Lung microvascular endothelial cell (primary cell): Measurements from ENCODE around the gene KLK15. TPM values are rescaled to one million over a fixed set of nuclear protein-coding genes. Genes with fewer than 3 reads are reported as not detected.
"Not testable (repeated sequence)": the region's sequence is repeated elsewhere in the genome, so short reads cannot be mapped to it uniquely, and the experiment has no call there.

Source experiments
- DNase-seq, 2 donors: peaks; one replicate each; pipeline versions ENCODE4 v3.0.0 to v3.0.0-alpha.2; 2010; ENCODE audit warnings: low read depth in 2 of 2
- total RNA-seq: library from RNA; depleted of rRNA; stranded (reverse); fragments of >200 nt; gene quantifications from 2 replicates; pipeline ENCODE4 v1.2.1, GENCODE V29; 2014

KLK15 gene
- total RNA-seq, 1 donor from 2014 or later = not detected

- DNase-seq = no peak
Observed at GRCh38 chr19:50796634-50797428, 36.5 kb downstream of the KLK15 start.

GRCh38 chr19:50796128-50796633, 37.2 kb downstream of the KLK15 start:
- DNase-seq = no peak

GRCh38 chr19:50795664-50796073, 37.7 kb downstream of the KLK15 start:
- no peak for DNase-seq

- DNase-seq = no peak
Observed at GRCh38 chr19:50794876-50795663, 38.3 kb downstream of the KLK15 start.

GRCh38 chr19:50794074-50794875, 39.1 kb downstream of the KLK15 start:
- no peak for DNase-seq

GRCh38 chr19:50793558-50794065, 39.8 kb downstream of the KLK15 start:
- DNase-seq = no peak

GRCh38 chr19:50792272-50793250, 40.8 kb downstream of the KLK15 start:
- no peak for DNase-seq

- DNase-seq = no peak
Observed at GRCh38 chr19:50791594-50792271, 41.6 kb downstream of the KLK15 start.

- DNase-seq = no peak
Observed at GRCh38 chr19:50790922-50791467, 42.4 kb downstream of the KLK15 start.

GRCh38 chr19:50790396-50790795, 43.0 kb downstream of the KLK15 start, which contains the start of gene ACP4:
Gene ACP4 (plus strand): TSS chr19:50790415. CDS start chr19:50790415, 0 bp downstream.
- DNase-seq = no peak

- DNase-seq = no peak
Observed at GRCh38 chr19:50785329-50785728, 48.0 kb downstream of the KLK15 start.

GRCh38 chr19:50784710-50785109, 48.7 kb downstream of the KLK15 start:
- DNase-seq = no peak

- not testable (repeated sequence) for DNase-seq
Observed at GRCh38 chr19:50783848-50784152, 49.6 kb downstream of the KLK15 start.

- no peak for DNase-seq
Observed at GRCh38 chr19:50780753-50781435, 52.5 kb downstream of the KLK15 start.

- DNase-seq = no peak
Observed at GRCh38 chr19:50779504-50780457, 53.6 kb downstream of the KLK15 start.

- DNase-seq = no peak
Observed at GRCh38 chr19:50778906-50779430, 54.4 kb downstream of the KLK15 start.

- no peak for DNase-seq
Observed at GRCh38 chr19:50777830-50778303, 55.5 kb downstream of the KLK15 start.
